ENCODE data around the gene RDH14.

GRCh38 chr2:18604531-18604885 lies 44.1 kb upstream of the RDH14 start:
- TF ChIP-seq CTCF (IDR thresholded peaks at IDR 0.05; ENCODE audit: insufficient read depth, low read length), result no peak
- TF ChIP-seq POLR2AphosphoS5 (IDR thresholded peaks at IDR 0.05; ENCODE audit: low read depth), result no peak
- no peak for TF ChIP-seq REST (IDR thresholded peaks at IDR 0.05; ENCODE audit: insufficient replicate concordance, low read depth)
- no peak for TF ChIP-seq SPI1 (IDR thresholded peaks at IDR 0.05; ENCODE audit: borderline replicate concordance, low read depth)
